DOHH2 (cell line): ENCODE results near the gene FUT8.

Experiments used
- CTCF ChIP-seq: fragments of 200-600 bp; sonication (generic); IDR thresholded peaks from one replicate; pipeline ENCODE4 v1.5.1; 2014; ENCODE audit warnings: antibody characterized with exemption, mild to moderate bottlenecking, low read depth, low read length; ENCODE audit not compliant: poor library complexity, severe bottlenecking
- EZH2phosphoT487 ChIP-seq: fragments of 200-600 bp; sonication (generic); IDR thresholded peaks from 2 replicates; pipeline ENCODE4 v1.6.1; 2017; ENCODE audit warnings: borderline replicate concordance, mild to moderate bottlenecking, antibody characterized with exemption, low read length, moderate library complexity, mixed read lengths

- no peak for TF ChIP-seq EZH2phosphoT487
- TF ChIP-seq CTCF, result no peak
Observed at GRCh38 chr14:65410640-65411039, 1.9 kb upstream of the FUT8 start.
